NCI-H187 (cell line): ENCODE results near the gene PCDHGC3.

Source experiments
- DNase-seq, 2 experiments: peaks; one replicate each; lab custom pipeline; 2025; lab: John Stamatoyannopoulos, UW

PCDHGC3 gene

DNA sequence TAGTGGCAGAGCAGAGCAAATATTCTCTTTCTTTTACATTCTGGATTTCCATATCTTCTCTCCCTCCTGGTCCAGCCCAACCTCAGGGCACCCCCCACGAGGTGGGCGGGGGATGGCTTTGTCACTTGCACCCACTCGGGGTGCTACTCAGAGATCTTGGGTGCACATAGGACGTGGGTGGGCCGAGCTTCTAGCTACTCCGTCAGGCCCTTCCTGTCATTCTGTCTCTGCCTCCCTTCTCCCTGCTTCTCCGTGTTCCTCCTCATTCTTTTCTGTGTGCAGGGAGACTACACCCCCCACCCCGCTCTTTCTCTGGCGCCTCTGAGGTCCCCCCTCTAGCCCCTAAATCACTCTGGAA is 32.7 kb downstream of the PCDHGC3 start:
- no peak for DNase-seq

DNA sequence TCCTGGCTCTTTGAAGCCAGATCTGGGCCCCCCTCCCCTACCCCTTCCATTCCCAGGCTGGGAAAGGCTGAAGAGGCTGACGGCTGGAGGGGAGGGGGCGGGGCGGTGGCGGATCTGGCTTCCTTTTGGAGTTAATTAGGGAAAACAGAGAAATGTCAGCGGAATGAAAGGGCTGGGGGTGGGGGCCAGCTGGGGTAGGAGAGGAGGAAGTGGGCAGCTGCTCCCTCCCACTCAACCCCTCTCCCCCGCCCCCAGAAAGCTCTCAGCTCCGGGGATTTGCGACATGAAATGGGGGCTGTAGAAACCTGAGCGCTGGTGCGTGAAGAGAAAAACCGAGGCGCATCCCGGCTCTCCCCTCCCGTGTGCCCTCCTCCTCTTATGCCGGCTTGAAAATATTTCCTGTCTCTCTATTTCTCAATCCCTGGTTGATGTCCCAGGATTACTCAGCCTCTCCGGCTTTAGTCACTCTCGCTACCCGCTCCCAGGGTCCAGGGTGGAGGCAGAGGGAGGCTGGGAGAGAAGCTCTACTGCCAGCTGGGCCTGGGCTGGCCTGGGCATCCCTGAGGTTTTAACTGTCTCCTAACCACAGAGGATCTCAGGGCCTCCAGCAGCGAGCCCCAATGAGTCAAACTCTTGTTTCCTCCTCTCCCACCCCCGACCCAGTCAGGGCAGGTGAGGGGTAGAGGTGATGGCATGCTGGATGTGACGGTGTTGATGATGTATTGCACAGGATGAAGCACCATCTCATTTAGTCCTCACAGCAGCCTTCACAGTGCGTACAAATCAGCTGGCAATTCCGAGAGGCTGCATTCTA is 33.2 kb downstream of the PCDHGC3 start:
- DNase-seq: no peak

DNA sequence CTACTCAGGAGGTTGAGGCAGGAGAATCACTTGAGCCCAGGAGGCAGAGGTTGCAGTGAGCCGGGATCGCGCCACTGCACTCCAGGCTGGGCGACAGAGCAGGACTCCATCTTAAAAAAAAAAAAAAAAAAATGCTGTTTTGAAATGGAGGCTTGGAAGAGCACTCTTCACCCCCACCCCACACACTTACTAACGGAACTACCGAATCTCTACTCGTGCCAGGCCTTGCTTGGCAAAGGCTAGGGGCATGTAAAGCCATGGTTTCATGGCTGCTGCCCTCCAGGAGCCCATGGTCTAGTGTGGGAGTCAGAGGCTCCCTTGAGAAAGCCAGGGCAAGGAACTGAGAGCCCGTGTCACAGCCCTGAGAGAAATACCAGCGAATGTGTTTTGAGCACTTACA is 34.4 kb downstream of the PCDHGC3 start:
- no peak for DNase-seq

DNA sequence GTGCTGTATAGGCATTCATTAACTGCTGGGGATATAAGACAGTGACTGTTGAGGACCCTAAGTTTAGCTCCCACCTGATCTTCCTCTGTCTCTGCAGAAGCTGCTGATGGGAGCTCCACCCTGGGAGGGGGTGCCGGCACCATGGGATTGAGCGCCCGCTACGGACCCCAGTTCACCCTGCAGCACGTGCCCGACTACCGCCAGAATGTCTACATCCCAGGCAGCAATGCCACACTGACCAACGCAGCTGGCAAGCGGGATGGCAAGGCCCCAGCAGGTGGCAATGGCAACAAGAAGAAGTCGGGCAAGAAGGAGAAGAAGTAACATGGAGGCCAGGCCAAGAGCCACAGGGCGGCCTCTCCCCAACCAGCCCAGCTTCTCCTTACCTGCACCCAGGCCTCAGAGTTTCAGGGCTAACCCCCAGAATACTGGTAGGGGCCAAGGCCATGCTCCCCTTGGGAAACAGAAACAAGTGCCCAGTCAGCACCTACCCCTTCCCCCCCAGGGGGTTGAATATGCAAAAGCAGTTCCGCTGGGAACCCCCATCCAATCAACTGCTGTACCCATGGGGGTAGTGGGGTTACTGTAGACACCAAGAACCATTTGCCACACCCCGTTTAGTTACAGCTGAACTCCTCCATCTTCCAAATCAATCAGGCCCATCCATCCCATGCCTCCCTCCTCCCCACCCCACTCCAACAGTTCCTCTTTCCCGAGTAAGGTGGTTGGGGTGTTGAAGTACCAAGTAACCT is 35.3 kb downstream of the PCDHGC3 start:
- no peak for DNase-seq

DNA sequence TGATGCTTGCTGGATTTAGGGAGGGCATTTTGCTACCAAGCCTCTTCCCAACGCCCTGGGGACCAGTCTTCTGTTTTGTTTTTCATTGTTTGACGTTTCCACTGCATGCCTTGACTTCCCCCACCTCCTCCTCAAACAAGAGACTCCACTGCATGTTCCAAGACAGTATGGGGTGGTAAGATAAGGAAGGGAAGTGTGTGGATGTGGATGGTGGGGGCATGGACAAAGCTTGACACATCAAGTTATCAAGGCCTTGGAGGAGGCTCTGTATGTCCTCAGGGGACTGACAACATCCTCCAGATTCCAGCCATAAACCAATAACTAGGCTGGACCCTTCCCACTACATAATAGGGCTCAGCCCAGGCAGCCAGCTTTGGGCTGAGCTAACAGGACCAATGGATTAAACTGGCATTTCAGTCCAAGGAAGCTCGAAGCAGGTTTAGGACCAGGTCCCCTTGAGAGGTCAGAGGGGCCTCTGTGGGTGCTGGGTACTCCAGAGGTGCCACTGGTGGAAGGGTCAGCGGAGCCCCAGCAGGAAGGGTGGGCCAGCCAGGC is 36.1 kb downstream of the PCDHGC3 start:
- DNase-seq: no peak

DNA sequence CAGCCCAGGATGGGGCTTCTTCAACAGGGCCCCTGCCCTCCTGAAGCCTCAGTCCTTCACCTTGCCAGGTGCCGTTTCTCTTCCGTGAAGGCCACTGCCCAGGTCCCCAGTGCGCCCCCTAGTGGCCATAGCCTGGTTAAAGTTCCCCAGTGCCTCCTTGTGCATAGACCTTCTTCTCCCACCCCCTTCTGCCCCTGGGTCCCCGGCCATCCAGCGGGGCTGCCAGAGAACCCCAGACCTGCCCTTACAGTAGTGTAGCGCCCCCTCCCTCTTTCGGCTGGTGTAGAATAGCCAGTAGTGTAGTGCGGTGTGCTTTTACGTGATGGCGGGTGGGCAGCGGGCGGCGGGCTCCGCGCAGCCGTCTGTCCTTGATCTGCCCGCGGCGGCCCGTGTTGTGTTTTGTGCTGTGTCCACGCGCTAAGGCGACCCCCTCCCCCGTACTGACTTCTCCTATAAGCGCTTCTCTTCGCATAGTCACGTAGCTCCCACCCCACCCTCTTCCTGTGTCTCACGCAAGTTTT is 36.7 kb downstream of the PCDHGC3 start:
- peak; percentile 83 to 86 for DNase-seq

DNA sequence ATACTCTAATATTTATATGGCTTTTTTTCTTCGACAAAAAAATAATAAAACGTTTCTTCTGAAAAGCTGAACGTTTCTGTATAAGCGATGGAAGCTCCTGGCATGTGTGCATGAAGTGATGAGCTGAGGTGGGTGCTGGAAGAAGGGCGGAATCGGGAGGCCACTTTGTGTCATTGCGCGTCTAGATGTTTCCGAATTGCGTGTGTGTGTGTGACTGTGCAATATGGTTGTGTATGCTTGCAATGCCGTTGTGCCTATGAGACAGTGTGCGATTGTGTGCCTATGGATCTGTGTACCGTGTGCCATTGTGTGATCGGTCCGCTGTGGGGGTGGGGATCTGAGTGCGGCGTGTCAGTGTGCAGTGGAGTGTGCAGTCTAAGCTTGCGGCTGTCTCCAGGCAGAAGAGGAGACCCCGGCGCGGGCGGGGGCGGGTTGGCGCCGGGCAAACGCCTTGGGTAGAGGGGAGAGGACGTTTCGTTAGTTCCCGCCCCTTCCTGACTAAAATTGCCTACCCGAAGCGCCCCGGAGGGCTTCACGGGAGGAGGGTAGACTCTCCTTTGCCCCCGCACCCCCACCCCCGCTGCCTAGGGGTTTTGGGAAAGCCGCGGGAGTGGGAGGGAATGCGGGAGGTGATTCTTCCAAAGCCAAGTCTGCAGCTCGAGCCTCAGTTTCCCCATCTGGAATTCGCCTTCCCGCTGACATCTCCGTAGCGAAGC is 37.3 kb downstream of the PCDHGC3 start:
- peak; percentile 20 to 21 for DNase-seq

DNA sequence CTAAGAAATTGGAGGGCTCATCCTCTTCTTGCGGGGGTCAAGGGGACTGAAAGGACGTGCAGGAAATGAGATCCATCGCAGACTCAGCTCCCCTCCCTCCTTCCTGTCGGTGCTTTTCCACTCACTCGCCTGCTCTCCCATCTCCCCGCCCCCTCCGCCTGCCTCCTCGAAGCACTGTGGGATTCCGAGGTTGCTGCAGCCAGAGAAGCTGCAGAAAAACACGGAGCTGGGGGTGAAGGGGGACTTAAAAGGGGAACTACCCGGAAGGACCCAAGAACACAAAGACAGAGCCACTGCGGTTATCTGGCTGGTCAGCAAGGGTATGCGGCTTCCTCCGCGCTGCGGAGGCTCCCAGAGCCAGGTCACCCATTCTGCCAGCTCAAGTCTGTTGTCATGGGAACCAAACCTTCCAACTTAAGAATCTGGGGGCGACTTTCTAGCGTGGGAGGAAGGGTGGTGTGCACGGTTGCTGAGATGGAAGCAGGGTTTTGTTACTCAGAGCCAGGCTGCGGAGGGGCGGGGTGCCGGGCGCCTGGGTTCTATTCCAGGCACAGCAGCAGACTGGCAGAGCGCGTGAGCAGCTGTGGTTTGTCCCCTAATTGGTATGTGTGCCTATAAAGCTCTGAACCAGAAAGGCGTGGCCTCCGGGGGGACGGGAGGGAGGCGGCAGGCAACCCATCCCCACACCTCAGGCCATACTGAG is 38.0 kb downstream of the PCDHGC3 start:
- peak; percentile 45 to 58 for DNase-seq

DNA sequence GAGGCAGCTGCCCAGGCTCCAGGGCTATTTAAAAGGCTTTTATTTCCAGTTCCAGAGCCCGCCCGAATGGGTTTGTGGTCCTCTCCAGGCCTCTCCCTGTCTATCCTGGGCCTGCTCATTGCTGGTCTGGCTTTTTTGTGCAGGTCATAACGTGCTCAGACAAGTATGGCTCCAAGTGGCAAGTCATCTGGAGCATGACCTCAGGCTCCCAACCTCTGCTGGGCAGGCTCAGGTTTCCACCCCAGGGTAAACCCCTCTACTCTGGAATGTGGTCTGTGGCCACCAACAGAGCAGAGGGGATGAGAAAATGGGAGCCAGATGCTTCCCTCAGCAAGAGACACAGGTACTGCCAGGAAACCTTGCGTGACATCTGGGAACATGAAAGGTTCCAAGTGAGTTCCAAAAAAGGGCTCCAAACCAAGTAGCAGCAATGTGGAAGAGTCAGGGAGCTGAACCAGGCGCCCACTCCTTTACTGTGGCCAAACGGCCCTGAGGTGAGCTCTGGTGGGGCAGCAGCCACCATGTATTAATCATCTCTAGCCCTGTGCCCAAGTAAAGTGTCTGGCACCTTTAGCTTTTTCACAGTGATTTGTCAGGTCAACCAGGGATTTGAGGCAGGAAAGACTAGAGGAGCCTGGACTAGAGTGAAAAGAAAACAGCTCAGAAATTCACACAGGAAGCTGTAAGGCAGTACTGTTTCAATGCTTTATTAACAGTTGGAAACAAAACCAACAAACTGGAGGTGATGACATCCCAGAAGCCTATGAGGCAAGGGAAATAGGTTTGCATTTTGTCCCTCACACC is 38.8 kb downstream of the PCDHGC3 start:
- peak; percentile 73 to 78 for DNase-seq

DNA sequence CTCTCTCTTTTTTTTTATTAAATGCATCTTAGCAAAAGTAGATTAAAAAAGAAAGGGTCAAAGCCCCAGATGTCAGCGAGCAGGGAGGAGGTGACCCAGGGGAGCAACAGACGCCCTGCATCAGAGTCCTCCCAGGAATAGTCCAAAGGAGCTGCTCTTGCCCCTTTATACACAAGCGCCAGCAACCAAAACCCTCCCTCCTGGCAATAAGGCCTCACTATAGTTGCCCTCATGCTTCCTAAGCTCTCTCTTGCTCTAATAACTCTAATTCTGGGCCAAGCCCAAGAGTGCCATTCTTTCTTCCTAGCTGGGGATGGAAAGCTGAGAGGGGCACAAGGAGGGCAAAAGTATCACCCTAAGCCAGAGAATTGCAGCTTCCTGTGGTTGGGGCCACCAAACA is 39.4 kb downstream of the PCDHGC3 start:
- DNase-seq: no peak

DNA sequence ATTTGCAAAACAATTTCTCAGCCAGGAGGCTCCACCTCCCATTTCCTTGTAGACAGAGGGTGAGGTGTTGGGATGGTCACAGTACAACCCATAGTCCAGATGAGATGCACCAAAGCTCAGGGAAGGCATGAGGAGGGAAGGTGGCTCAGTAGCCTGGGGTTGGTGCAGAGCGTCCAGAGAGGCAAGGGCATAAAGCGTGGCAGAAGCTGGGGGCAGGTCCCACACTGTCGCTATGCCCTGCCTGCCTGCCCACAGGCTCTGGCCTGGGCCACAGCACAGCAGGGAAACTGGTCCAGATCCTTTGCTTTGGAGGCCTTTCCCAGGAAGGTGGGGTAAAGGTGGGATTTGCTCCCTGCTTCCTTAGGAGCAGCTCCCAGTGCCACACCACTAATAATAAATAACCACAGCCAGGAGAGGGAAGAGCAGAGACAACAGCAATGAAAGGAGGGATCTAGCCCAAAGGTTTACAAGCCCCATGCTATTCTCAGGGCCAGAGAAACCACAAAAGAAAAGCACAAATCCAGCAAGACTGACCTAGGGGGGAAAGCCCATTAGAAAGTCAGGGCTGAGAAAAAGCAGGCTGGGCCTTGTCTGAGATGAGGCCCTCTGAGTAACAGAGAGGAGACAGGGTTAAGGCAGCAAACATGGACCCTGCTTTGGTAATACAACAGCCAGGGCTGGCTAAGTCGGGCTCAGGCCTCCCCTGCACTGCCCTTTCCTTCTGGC is 40.3 kb downstream of the PCDHGC3 start:
- no peak for DNase-seq

DNA sequence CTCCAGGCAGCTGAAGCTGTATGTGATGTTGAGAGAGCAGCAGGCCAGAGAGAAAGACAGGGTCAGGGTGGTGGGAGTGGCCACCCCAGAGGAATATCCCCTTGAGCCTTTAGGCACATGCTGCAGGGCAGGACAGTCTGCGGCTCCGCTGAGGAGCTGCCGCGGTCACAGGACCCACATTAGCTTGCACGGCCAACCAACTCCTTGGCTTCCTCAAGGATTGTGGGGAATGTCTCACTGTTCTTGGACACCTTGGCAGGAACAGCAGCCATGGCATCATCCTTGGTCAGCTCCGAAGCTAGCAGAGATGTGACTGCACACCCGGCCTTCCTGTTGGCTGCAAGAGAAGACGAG is 40.9 kb downstream of the PCDHGC3 start:
- no peak for DNase-seq

DNA sequence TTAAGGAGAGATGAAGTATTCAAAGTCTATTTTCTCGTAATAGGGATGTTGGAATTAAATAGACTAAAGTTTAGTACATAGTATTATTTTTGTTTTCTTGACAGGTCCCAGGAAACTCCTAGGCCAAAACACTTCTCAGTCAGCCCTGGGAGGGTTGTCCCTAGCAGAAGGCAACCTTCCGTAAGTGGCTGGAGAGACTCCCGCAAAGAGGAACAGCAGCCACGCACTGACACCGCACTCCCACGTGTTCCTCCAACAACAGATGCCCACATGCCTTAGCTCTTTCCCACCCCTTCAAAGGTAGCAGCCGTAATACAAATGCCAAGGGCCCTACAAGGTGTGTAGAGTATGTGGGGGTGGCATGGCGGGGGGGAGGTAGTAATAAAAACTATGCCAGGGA is 41.5 kb downstream of the PCDHGC3 start:
- no peak for DNase-seq

DNA sequence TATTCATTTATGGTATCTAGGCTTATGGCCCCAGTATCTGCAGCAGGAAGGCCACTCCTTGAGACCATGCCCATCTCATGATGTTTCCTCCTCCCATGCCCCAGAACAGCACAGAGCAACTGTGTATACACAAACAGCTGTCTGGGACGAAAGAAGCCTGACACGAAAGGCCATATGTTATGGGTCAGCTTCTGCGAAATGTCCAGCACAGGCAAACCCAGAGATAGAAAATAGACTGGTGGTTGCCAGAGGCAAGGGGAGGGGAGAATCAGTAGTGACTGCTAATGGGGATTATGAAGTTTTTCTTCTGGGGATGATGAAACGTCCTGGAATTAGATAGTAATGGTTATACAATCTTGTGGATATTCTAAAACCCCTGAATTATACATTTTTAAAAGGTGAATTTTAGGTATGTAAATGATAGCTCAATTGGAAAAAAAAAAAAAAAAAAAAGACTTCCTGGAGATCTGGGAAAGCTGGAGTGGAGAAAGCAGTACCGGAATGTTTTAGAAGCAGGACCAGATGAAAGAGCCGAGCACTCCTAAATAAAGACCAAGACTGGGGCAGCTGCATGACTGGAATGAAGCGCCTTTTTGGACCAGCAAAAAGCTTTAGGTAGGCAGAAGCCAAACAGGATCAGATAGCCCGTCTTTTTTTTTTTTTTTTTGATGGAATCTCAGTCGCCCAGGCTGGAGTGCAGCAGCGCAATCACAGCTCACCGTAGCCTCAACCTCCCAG is 42.3 kb downstream of the PCDHGC3 start:
- no peak for DNase-seq

DNA sequence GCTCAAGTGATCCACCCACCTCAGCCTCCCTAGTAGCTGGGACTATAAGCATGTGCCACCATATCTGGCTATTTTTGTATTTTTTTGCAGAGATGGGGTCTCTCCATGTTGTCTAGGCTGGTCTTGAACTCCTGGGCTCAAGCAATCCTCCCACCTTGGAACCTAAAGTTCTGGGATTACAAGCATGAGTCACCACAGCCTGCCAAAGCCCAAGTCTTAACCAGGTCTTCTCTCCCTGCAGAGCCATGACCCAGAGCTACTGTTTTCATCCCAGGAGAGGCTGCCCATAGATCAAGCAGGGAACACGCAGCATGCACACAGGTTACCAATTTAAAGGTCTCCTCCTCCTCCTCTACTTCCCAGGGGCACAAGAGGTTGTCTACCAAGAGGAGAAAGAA is 42.9 kb downstream of the PCDHGC3 start:
- no peak for DNase-seq

DNA sequence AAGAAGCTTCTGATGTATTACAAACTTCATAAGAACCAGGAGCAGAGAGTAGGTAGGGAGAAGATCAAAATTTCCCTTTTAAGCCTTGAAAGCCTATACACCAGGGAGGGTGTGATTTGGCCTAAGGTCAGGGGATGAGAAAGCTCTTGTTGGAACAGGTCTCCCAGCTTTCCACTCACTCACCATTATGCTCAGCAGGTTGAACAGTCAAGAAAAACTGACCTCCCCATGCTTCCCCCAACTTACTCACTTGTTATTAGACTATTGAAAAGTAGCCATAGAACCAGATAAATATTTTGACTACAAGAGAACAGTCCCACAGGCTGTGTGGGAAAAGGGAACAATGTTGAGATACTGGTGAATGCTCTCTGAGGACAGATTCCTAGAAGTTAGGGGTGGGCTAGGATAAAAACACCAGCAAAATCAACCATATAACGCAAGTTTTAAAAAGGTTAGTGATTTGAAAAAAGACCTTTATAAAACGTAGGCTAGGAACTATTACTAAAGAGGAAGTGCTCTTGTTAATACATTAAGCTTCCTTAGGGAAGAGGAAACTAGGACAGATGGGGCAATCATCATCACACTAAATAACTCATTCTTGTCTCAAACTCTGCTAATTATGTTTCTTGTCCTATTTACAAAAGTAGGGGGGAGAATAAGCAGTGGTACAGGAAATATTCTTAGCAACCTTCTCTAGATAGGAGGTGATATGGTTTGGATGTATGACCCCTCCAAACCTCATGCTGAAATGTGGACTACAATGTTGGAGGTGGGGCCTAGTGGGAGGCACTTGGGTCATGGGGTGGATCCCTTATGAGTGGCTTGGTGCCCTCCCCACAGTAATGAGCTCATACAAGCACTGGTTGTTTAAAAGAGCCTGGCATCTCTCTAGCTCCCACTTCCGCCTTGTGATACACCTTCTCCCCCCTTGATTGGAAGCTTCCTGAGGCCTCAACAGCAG is 44.1 kb downstream of the PCDHGC3 start:
- DNase-seq: no peak

DNA sequence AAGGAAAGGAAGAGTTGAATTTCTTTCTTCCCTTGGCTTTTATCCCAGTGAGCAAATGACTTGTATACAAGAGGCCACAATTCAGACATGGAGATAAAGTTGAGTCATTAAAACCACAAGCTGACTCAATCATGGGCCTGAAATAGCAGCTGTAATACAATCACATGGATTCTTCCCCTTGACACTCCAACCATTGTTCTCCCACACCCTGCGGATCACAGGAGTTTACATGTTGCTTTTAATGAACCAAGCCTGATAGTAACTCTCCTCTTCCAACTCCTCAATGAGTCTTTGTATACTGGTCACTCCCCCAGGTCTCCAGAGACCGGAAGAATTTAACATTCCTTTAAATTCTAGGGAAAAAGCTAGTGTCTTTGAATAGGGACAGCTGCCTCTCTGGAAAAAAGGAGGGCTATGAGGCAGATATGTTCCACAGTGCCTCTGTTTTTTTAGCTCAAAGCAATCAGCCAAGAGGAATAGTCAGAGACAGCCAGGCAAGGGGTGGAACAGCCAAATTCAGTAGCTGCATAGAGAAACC is 45.5 kb downstream of the PCDHGC3 start:
- DNase-seq: no peak

DNA sequence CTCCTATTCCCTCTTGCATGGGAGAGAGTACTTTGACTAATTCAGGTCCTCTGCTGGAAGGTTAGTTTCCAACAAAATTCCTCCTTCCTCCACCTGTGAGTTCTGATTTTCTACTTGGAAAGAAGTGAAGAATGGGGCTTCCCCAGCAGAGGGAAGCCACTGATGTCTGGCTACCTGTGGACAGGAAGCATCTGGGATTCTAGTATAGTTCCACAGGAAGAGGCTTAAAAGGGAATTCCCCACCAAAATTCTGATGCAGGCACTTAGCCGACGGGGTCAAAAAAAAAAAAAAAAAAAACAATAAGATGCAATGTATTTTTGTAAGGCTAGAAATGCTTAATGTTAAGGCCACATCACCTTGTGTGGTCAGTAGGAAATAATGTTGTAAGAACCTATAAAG is 46.5 kb downstream of the PCDHGC3 start:
- no peak for DNase-seq
